NCI-H345 (cell line): ENCODE data around the gene UFC1.

Experiments
- DNase-seq: peaks from one replicate; lab custom pipeline; 2025; lab: John Stamatoyannopoulos, UW

The UFC1 gene

GRCh38 chr1:161193561-161194235 lies 39.9 kb downstream of the UFC1 start:
- no peak for DNase-seq

- no peak for DNase-seq
Observed at GRCh38 chr1:161195171-161195570, 41.4 kb downstream of the UFC1 start.

GRCh38 chr1:161196111-161196510 lies 42.3 kb downstream of the UFC1 start:
- DNase-seq: no peak

- DNase-seq: no peak
Observed at GRCh38 chr1:161196521-161197451, 43.0 kb downstream of the UFC1 start.

- DNase-seq: no peak
Observed at GRCh38 chr1:161197560-161198193, 43.9 kb downstream of the UFC1 start.

GRCh38 chr1:161198194-161198896 lies 44.6 kb downstream of the UFC1 start:
- peak; percentile 18 for DNase-seq

- no peak for DNase-seq
Observed at GRCh38 chr1:161198897-161199431, 45.2 kb downstream of the UFC1 start, which contains the start of gene ADAMTS4. TSS of gene ADAMTS4 (minus strand) at chr1:161199054. CDS start at chr1:161198627, 427 bp downstream.

GRCh38 chr1:161199506-161200139 lies 45.8 kb downstream of the UFC1 start:
- no peak for DNase-seq

- DNase-seq: no peak
Observed at GRCh38 chr1:161200421-161200991, 46.7 kb downstream of the UFC1 start.

GRCh38 chr1:161200992-161201835 lies 47.4 kb downstream of the UFC1 start:
- DNase-seq: no peak

GRCh38 chr1:161201836-161202712 lies 48.3 kb downstream of the UFC1 start, which contains the start of gene NDUFS2:
TSS of gene NDUFS2 (plus strand) at chr1:161202367. CDS start at chr1:161202386, 19 bp downstream.
- peak; percentile 99 for DNase-seq

- no peak for DNase-seq
Observed at GRCh38 chr1:161206411-161207140, 52.8 kb downstream of the UFC1 start.

- no peak for DNase-seq
Observed at GRCh38 chr1:161207173-161207572, 53.4 kb downstream of the UFC1 start.
